ENCODE results near the gene DUSP9.

The DUSP9 gene

GRCh38 chrX:153650959-153651358, 4.0 kb downstream of the DUSP9 start:
- Histone ChIP-seq H3K36me3 (ENCODE audit: control insufficient read depth, low read length) (no peaks in the 10 kb centered on the region), H4K20me1 (ENCODE audit: control insufficient read depth, insufficient read depth, low read depth, low read length) (no peaks in the 10 kb centered on the region), H3K27me3 (ENCODE audit: control insufficient read depth, low read length) (peaks cover 8% of the 10 kb centered on the region; the same call in 1 of the 2 replicates), H3K4me1 (ENCODE audit: control insufficient read depth, low read length) (no peaks in the 10 kb centered on the region), H3K9me3 (ENCODE audit: control insufficient read depth, insufficient read depth, low read length) (no peaks in the 10 kb centered on the region), H3K79me2 (ENCODE audit: control insufficient read depth, low read length) (no peaks in the 10 kb centered on the region), H3K4me3 (ENCODE audit: low read length) (no peak overlapping the region), H3K27ac (ENCODE audit: low read depth, low read length) (no peak overlapping the region), H3F3A (ENCODE audit: control insufficient read depth, insufficient read depth) (no peaks in the 10 kb centered on the region), H3K4me2 (ENCODE audit: low read length) (no peak overlapping the region), H3K9me2 (replicated peaks; ENCODE audit: control insufficient read depth, low read length) (no peaks in the 10 kb centered on the region)
- TF ChIP-seq EZH2phosphoT487 (IDR thresholded peaks at IDR 0.05; ENCODE audit: borderline replicate concordance, low read length) = no peak
- TF ChIP-seq, protein P1, sequence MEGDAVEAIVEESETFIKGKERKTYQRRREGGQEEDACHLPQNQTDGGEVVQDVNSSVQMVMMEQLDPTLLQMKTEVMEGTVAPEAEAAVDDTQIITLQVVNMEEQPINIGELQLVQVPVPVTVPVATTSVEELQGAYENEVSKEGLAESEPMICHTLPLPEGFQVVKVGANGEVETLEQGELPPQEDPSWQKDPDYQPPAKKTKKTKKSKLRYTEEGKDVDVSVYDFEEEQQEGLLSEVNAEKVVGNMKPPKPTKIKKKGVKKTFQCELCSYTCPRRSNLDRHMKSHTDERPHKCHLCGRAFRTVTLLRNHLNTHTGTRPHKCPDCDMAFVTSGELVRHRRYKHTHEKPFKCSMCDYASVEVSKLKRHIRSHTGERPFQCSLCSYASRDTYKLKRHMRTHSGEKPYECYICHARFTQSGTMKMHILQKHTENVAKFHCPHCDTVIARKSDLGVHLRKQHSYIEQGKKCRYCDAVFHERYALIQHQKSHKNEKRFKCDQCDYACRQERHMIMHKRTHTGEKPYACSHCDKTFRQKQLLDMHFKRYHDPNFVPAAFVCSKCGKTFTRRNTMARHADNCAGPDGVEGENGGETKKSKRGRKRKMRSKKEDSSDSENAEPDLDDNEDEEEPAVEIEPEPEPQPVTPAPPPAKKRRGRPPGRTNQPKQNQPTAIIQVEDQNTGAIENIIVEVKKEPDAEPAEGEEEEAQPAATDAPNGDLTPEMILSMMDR (IDR thresholded peaks at IDR 0.05; ENCODE audit: low read depth, low read length, poor library complexity, severe bottlenecking) = no peak

GRCh38 chrX:153651540-153652079, 4.6 kb downstream of the DUSP9 start:
- no peaks in the 10 kb centered on the region for H3K4me1 ChIP-seq (ENCODE audit: control insufficient read depth, low read length)
- H3K27me3 ChIP-seq (ENCODE audit: control insufficient read depth, low read length) = 0 out of 2 replicates have a peak, but pooled peaks cover 2% of the 10 kb centered on the region
- H3K36me3 ChIP-seq (ENCODE audit: control insufficient read depth, low read length) = no peaks in the 10 kb centered on the region
- TF ChIP-seq, protein P1 (IDR thresholded peaks at IDR 0.05; ENCODE audit: low read depth, low read length, poor library complexity, severe bottlenecking) = peak; percentile 29
- no peak for TF ChIP-seq EZH2phosphoT487 (IDR thresholded peaks at IDR 0.05; ENCODE audit: borderline replicate concordance, low read length)
- H3K9me2 ChIP-seq (replicated peaks; ENCODE audit: control insufficient read depth, low read length) = no peaks in the 10 kb centered on the region
- no peaks in the 10 kb centered on the region for H3F3A ChIP-seq (ENCODE audit: control insufficient read depth, insufficient read depth)
- no peaks in the 10 kb centered on the region for H3K9me3 ChIP-seq (ENCODE audit: control insufficient read depth, insufficient read depth, low read length)
- H4K20me1 ChIP-seq (ENCODE audit: control insufficient read depth, insufficient read depth, low read depth, low read length) = no peaks in the 10 kb centered on the region
- no peak overlapping the region for H3K4me2 ChIP-seq (ENCODE audit: low read length)
- H3K27ac ChIP-seq (ENCODE audit: low read depth, low read length) = no peak overlapping the region
- no peak overlapping the region for H3K4me3 ChIP-seq (ENCODE audit: low read length)
- no peaks in the 10 kb centered on the region for H3K79me2 ChIP-seq (ENCODE audit: control insufficient read depth, low read length)

DNA sequence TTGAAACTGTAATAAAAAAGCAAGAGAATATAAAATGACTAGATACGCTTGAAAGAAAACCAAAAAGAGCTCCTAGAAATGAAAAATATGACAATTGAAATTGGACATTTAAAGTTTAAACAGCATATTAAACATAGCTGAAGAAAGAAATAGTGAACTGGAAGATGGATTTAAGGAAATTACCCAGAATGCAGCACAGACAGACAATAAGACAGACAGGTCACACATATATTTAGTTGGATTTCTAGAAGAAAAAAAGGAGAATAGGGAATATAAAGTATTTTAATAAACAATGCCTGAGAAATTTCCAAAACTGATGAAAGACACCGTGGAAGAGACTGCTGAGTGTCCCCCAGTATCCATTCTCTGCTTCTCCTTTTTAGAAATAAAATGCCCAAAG, 6.6 kb downstream of the DUSP9 start:
- Histone ChIP-seq H3F3A (ENCODE audit: control insufficient read depth, insufficient read depth) (no peaks in the 10 kb centered on the region), H4K20me1 (ENCODE audit: control insufficient read depth, insufficient read depth, low read depth, low read length) (no peaks in the 10 kb centered on the region), H3K9me3 (ENCODE audit: control insufficient read depth, insufficient read depth, low read length) (no peaks in the 10 kb centered on the region), H3K79me2 (ENCODE audit: control insufficient read depth, low read length) (no peaks in the 10 kb centered on the region), H3K27ac (ENCODE audit: low read depth, low read length) (no peak overlapping the region), H3K4me1 (ENCODE audit: control insufficient read depth, low read length) (no peaks in the 10 kb centered on the region), H3K36me3 (ENCODE audit: control insufficient read depth, low read length) (no peaks in the 10 kb centered on the region), H3K4me2 (ENCODE audit: low read length) (no peak overlapping the region), H3K9me2 (replicated peaks; ENCODE audit: control insufficient read depth, low read length) (no peaks in the 10 kb centered on the region), H3K27me3 (ENCODE audit: control insufficient read depth, low read length) (no peaks in the 10 kb centered on the region), H3K4me3 (ENCODE audit: low read length) (no peak overlapping the region)
- TF ChIP-seq, protein P1 (IDR thresholded peaks at IDR 0.05; ENCODE audit: low read depth, low read length, poor library complexity, severe bottlenecking) = no peak
- TF ChIP-seq EZH2phosphoT487 (IDR thresholded peaks at IDR 0.05; ENCODE audit: borderline replicate concordance, low read length) = no peak

Measured in DOHH2 (cell line).